NCI-H748 (cell line): ENCODE data around the gene GADL1.

ENCODE experiments used
- DNase-seq: peaks from one replicate; lab custom pipeline; 2025; ENCODE audit not compliant: unreplicated experiment; lab: John Stamatoyannopoulos, UW

GADL1 gene

GRCh38 chr3:30878862-30879261 is 15.6 kb downstream of the GADL1 start:
- DNase-seq = no peak

GRCh38 chr3:30875505-30875904 is 19.0 kb downstream of the GADL1 start:
- no peak for DNase-seq

GRCh38 chr3:30873671-30874070 is 20.8 kb downstream of the GADL1 start:
- no peak for DNase-seq

- DNase-seq = peak; percentile 3
Observed at GRCh38 chr3:30872879-30873278, 21.6 kb downstream of the GADL1 start.

GRCh38 chr3:30871720-30872119 is 22.7 kb downstream of the GADL1 start:
- DNase-seq = peak; percentile 62

- DNase-seq = no peak
Observed at GRCh38 chr3:30864836-30865235, 29.6 kb downstream of the GADL1 start.

GRCh38 chr3:30864132-30864531 is 30.3 kb downstream of the GADL1 start:
- DNase-seq = no peak

- DNase-seq = no peak
Observed at GRCh38 chr3:30862004-30862403, 32.5 kb downstream of the GADL1 start.

- no peak for DNase-seq
Observed at GRCh38 chr3:30858894-30859389, 35.5 kb downstream of the GADL1 start.

- no peak for DNase-seq
Observed at GRCh38 chr3:30855400-30856292, 38.8 kb downstream of the GADL1 start.

- no peak for DNase-seq
Observed at GRCh38 chr3:30852833-30853232, 41.6 kb downstream of the GADL1 start.

GRCh38 chr3:30848087-30848779 is 46.2 kb downstream of the GADL1 start:
- DNase-seq = no peak

- DNase-seq = no peak
Observed at GRCh38 chr3:30847592-30847991, 46.9 kb downstream of the GADL1 start.

- DNase-seq = no peak
Observed at GRCh38 chr3:30845606-30846005, 48.9 kb downstream of the GADL1 start.

GRCh38 chr3:30843877-30844276 is 50.6 kb downstream of the GADL1 start:
- no peak for DNase-seq

- DNase-seq = no peak
Observed at GRCh38 chr3:30836141-30836540, 58.3 kb downstream of the GADL1 start.

GRCh38 chr3:30835667-30836066 is 58.8 kb downstream of the GADL1 start:
- no peak for DNase-seq

- DNase-seq = no peak
Observed at GRCh38 chr3:30832961-30833575, 61.4 kb downstream of the GADL1 start.

- no peak for DNase-seq
Observed at GRCh38 chr3:30827080-30827479, 67.4 kb downstream of the GADL1 start.

- no peak for DNase-seq
Observed at GRCh38 chr3:30826531-30826942, 67.9 kb downstream of the GADL1 start.

- DNase-seq = no peak
Observed at GRCh38 chr3:30819067-30819798, 75.2 kb downstream of the GADL1 start.
